NCI-H1092 (cell line): ENCODE data around the gene ITGB4.
A peak's percentile ranks its signal among the peaks of the same experiment; 100 is the strongest.
"Not testable (repeated sequence)": the region's sequence is repeated elsewhere in the genome, so short reads cannot be mapped to it uniquely, and the experiment has no call there.

Experiments
- DNase-seq: peaks from one replicate; lab custom pipeline; 2025; lab: John Stamatoyannopoulos, UW

ITGB4 gene

GRCh38 chr17:75771334-75772281, 50.3 kb downstream of the ITGB4 start:
- DNase-seq, result no peak

GRCh38 chr17:75773121-75773807, 52.0 kb downstream of the ITGB4 start:
- no peak for DNase-seq

GRCh38 chr17:75773808-75774470, 52.7 kb downstream of the ITGB4 start:
- DNase-seq, result no peak

GRCh38 chr17:75774471-75774990, 53.3 kb downstream of the ITGB4 start:
- no peak for DNase-seq

- DNase-seq, result no peak
Measured at GRCh38 chr17:75774991-75775668, 53.9 kb downstream of the ITGB4 start.

GRCh38 chr17:75776386-75777295, 55.4 kb downstream of the ITGB4 start:
- DNase-seq, result no peak

GRCh38 chr17:75777296-75777922, 56.1 kb downstream of the ITGB4 start:
- no peak for DNase-seq

GRCh38 chr17:75778066-75778860, 57.0 kb downstream of the ITGB4 start:
- not testable (repeated sequence) for DNase-seq

GRCh38 chr17:75778861-75779249, 57.6 kb downstream of the ITGB4 start:
- DNase-seq, result no peak

GRCh38 chr17:75779250-75779986, 58.2 kb downstream of the ITGB4 start:
- DNase-seq, result peak; percentile 99

GRCh38 chr17:75779987-75780889, 59.0 kb downstream of the ITGB4 start:
- DNase-seq, result no peak

- no peak for DNase-seq
Measured at GRCh38 chr17:75783069-75783783, 62.0 kb downstream of the ITGB4 start.

GRCh38 chr17:75783803-75784472, 62.7 kb downstream of the ITGB4 start:
- DNase-seq, result no peak

GRCh38 chr17:75784473-75785015, 63.3 kb downstream of the ITGB4 start, which contains the start of gene UNK:
Gene UNK, plus strand, starts transcription at chr17:75784806. Its CDS starts 75 bp downstream, at chr17:75784881.
- DNase-seq, result peak; percentile 98

GRCh38 chr17:75785016-75785890, 64.0 kb downstream of the ITGB4 start:
- peak; percentile 82 for DNase-seq
